Tibial artery (tissue), 4 donors: ENCODE results near the gene CCN6.

Experiments used
- DNase-seq, 2 donors: peaks; one replicate each; pipeline ENCODE4 v3.0.0-alpha.2; 2019
- H3K27ac ChIP-seq, 2 donors: fragments of 200-600 bp; sonication (generic) in 1 of 2; 1 replicate in 1 of 2; 2 replicates in 1 of 2; pipeline ENCODE4 v1.5.1; 2018 to 2019; ENCODE audit warnings: mild to moderate bottlenecking in 1 of 2
- H3K27me3 ChIP-seq, 2 donors: fragments of 200-600 bp; sonication (generic) in 1 of 2; one replicate each; pipeline versions ENCODE4 v1.5.1 to v1.6.0; 2016 to 2019
- H3K36me3 ChIP-seq, 3 donors: fragments of 200-600 bp; sonication (generic) in 2 of 3; one replicate each; pipeline ENCODE4 v1.5.1; 2016 to 2019; ENCODE audit warnings: mild to moderate bottlenecking in 2 of 3
- H3K4me1 ChIP-seq, 4 donors: fragments of 200-600 bp; sonication (generic) in 2 of 4; 1 replicate in 3 of 4; 2 replicates in 1 of 4; pipeline ENCODE4 v1.5.1; 2016 to 2019
- H3K4me3 ChIP-seq, 2 donors: fragments of 200-600 bp; sonication (generic) in 1 of 2; 1 replicate in 1 of 2; 2 replicates in 1 of 2; pipeline ENCODE4 v1.5.1; 2018 to 2019; ENCODE audit warnings: mild to moderate bottlenecking in 2 of 2
- H3K9me3 ChIP-seq, 3 donors: fragments of 200-600 bp; sonication (generic) in 1 of 3; one replicate each; pipeline ENCODE4 v1.5.1; 2016 to 2019
- intact Hi-C: fragments of 100-400 bp; cut with DNase I; formaldehyde crosslinking; loops from one replicate; pipeline ENCODE4 v1.15.0; 2023; ENCODE audit warnings: low total_unique reads
- TF ChIP-seq, protein P1 (sequence below), 2 experiments: fragments of 200-600 bp in 1 of 2; fragments of 450-650 bp in 1 of 2; IDR thresholded peaks; one replicate each; pipeline ENCODE4 v1.5.1; 2017 to 2019; ENCODE audit warnings: antibody characterized with exemption in 2 of 2, mild to moderate bottlenecking in 1 of 2, moderate library complexity in 1 of 2

Gene CCN6

GRCh38 chr6:112066606-112067005 is 12.7 kb downstream of the CCN6 start:
- TF ChIP-seq, protein P1, sequence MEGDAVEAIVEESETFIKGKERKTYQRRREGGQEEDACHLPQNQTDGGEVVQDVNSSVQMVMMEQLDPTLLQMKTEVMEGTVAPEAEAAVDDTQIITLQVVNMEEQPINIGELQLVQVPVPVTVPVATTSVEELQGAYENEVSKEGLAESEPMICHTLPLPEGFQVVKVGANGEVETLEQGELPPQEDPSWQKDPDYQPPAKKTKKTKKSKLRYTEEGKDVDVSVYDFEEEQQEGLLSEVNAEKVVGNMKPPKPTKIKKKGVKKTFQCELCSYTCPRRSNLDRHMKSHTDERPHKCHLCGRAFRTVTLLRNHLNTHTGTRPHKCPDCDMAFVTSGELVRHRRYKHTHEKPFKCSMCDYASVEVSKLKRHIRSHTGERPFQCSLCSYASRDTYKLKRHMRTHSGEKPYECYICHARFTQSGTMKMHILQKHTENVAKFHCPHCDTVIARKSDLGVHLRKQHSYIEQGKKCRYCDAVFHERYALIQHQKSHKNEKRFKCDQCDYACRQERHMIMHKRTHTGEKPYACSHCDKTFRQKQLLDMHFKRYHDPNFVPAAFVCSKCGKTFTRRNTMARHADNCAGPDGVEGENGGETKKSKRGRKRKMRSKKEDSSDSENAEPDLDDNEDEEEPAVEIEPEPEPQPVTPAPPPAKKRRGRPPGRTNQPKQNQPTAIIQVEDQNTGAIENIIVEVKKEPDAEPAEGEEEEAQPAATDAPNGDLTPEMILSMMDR (IDR thresholded peaks at IDR 0.05) = no peak
- no peak overlapping the region for H3K4me3 ChIP-seq
- intact Hi-C loops = no loop called here
- H3K27ac ChIP-seq = no peak overlapping the region
- H3K4me1 ChIP-seq = no peaks in the 10 kb centered on the region
- no peaks in the 10 kb centered on the region for H3K27me3 ChIP-seq
- no peak for DNase-seq
- peaks cover 8 to 26% (median 12%) of the 10 kb centered on the region in 3 donors for H3K36me3 ChIP-seq
- H3K9me3 ChIP-seq = no peaks in the 10 kb centered on the region

GRCh38 chr6:112081569-112081968 is 27.7 kb downstream of the CCN6 start:
- peaks cover 35 to 65% (median 49%) of the 10 kb centered on the region in 3 donors for H3K36me3 ChIP-seq
- H3K4me1 ChIP-seq = peaks cover 0 to 13% (median 5%) of the 10 kb centered on the region in 4 donors
- H3K27me3 ChIP-seq = no peaks in the 10 kb centered on the region
- no peak for DNase-seq
- no peak overlapping the region for H3K4me3 ChIP-seq
- H3K9me3 ChIP-seq = no peaks in the 10 kb centered on the region
- TF ChIP-seq, protein P1 (IDR thresholded peaks at IDR 0.05) = no peak
- intact Hi-C loops = no loop called here
- H3K27ac ChIP-seq = no peak overlapping the region

- intact Hi-C loops = no loop called here
- Histone ChIP-seq H3K4me3 (no peak overlapping the region), H3K4me1 (peaks cover 0 to 18% (median 6%) of the 10 kb centered on the region in 4 donors)
These were observed 31.6 kb downstream of the CCN6 start for GRCh38 chr6:112085286-112086065.

GRCh38 chr6:112086744-112087135 is 32.8 kb downstream of the CCN6 start:
- no peak for DNase-seq
- intact Hi-C loops = no loop called here
- Histone ChIP-seq H3K4me3 (peak overlapping the region; percentile 81 to 88), H3K4me1 (peaks cover 0 to 18% (median 6%) of the 10 kb centered on the region in 4 donors), H3K27ac (peak overlapping the region; percentile 86 to 88), H3K36me3 (peaks cover 8 to 31% (median 12%) of the 10 kb centered on the region in 3 donors), H3K27me3 (no peaks in the 10 kb centered on the region), H3K9me3 (no peaks in the 10 kb centered on the region)
- TF ChIP-seq, protein P1 (IDR thresholded peaks at IDR 0.05) = no peak

More at GRCh38 chr6:112085286-112086065, 31.6 kb downstream of the CCN6 start:
- Histone ChIP-seq H3K36me3 (peaks cover 13 to 36% (median 20%) of the 10 kb centered on the region in 3 donors), H3K9me3 (no peaks in the 10 kb centered on the region), H3K27me3 (no peaks in the 10 kb centered on the region), H3K27ac (no peak overlapping the region)
- no peak for DNase-seq
- TF ChIP-seq, protein P1 (IDR thresholded peaks at IDR 0.05) = no peak

DNA sequence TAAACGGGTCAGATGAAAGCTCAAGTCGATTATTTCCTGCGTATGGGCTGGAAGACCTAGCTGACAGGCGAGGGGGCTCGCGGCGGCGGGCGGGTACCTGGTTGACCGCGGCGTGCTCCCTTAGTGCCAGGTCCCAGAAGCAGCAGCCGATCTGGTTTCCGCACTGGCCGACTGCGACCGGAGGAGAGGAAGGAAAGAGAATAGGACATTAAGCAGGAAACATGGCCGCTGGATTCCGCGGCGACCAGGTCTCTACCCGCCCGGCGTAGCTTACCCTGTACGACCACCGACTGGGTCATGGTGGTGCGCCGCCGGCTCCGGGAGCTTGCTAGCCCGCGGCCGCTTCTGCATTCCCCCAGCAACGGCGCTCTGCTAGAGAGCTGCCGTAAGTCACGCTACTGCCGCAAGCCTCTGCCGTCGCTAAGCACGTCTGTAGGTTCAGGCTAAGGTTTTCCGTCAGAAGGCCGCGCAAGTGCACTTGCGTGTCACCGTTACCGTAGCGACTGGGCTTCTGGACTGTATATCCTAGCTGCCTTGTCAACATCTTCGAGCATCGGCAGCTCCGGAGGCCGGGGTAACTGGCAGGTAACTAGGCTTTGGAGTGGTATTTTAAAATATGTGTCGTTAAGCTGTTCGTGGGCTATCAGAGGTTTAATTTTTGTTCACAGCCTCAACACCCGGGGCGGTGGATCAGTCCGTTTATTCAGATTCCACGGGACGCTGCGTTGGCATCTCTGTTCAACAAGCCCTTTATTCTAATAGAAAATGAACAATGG is 33.4 kb downstream of the CCN6 start, which contains the start of the genes FAM229B and TUBE1:
Gene FAM229B, plus strand, starts transcription at position 456 of the 776 bp plus-strand sequence. CDS start 11,693 bp downstream, outside the sequence.
Gene TUBE1, minus strand, starts transcription at position 347 of the 776 bp plus-strand sequence. Its CDS starts 48 bp downstream, at position 299.
- Histone ChIP-seq H3K27ac (peak within 1 kb of the TSS; percentile 86 to 88), H3K36me3 (peaks cover 8 to 31% (median 12%) of the 10 kb centered on the region in 3 donors), H3K4me3 (peak within 1 kb of the TSS; percentile 81 to 88), H3K27me3 (no peaks in the 10 kb centered on the region), H3K9me3 (no peaks in the 10 kb centered on the region), H3K4me1 (peaks cover 0 to 18% (median 6%) of the 10 kb centered on the region in 4 donors)
- intact Hi-C loops = no loop called here
- DNase-seq = peak; percentile 92 to 95
- TF ChIP-seq, protein P1 (IDR thresholded peaks at IDR 0.05) = no peak
